GM12891 (cell line): ENCODE results near the gene CHCHD4.

Experiments used
- POLR2A ChIP-seq: IDR thresholded peaks from 2 replicates; pipeline ENCODE4 v1.6.1; 2011; ENCODE audit warnings: low read depth, low read length, control low read depth
- POLR2AphosphoS5 ChIP-seq: IDR thresholded peaks from 2 replicates; pipeline ENCODE4 v1.6.1; 2011; ENCODE audit warnings: low read depth, low read length, control low read depth
- TAF1 ChIP-seq: IDR thresholded peaks from 2 replicates; pipeline ENCODE4 v1.6.1; 2011; ENCODE audit warnings: low read depth, low read length, control low read depth

DNA sequence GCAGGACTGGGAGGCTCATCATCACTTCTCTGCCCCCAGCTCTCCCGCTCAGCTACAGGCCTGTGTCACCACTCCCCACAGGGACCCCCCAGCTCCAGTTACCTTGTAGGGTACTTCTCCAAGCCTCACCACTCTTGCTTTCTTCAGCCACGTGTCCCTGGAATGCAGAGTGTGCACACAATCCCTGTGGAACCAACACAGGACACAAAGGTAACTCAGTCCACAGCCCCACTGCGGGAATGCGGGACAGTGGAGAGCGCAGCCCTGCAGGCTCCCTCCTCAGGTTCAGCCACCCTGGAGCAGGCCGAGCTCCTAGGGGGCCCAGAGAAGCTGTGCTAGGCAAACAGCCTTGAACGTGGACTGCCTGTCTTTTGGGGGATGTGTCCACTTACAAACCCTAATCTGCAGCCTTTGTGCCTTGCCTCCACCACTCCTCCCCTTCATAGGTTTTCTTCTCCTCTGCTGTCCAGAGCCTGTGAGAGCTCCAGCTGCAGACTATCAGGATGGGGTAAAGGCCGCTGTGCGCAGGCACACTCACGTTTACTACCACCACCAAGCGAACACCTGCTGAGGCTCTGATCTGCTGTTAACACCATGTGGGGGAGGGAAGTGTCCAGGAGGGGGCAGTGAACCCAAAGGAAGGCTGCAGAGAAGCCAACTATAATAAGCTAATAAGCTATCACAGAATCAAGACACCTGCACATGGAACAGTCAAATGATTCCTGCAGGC is 27.7 kb upstream of the CHCHD4 start:
- TF ChIP-seq POLR2A (no peak), POLR2AphosphoS5 (no peak), TAF1 (no peak)
